A549 (cell line): ENCODE data around the gene KBTBD7.

Experiments used
- BCL3 ChIP-seq: fragments of >200 bp; sonication (Bioruptor Twin); formaldehyde crosslinking; IDR thresholded peaks from 3 replicates; pipeline ENCODE4 v1.6.1; 2016
- BHLHE40 ChIP-seq: IDR thresholded peaks from 2 replicates; pipeline ENCODE4 v1.6.1; 2012; ENCODE audit warnings: low read depth, low read length, inconsistent platforms
- CHD2 ChIP-seq: fragments of 150-350 bp; IDR thresholded peaks from 2 replicates; pipeline ENCODE4 v1.6.1; 2014; ENCODE audit warnings: low read length; ENCODE audit not compliant: partially characterized antibody
- CTCF ChIP-seq: fragments of >200 bp; sonication (Bioruptor Twin); formaldehyde crosslinking; IDR thresholded peaks from 3 replicates; pipeline ENCODE4 v1.5.1; 2016
- EP300 ChIP-seq, 2 experiments: fragments of >200 bp; sonication (Bioruptor Twin); formaldehyde crosslinking; IDR thresholded peaks; 2 replicates in 1 of 2; 3 replicates in 1 of 2; pipeline ENCODE4 v1.6.1; 2016 to 2017
- FOSL2 ChIP-seq, 2 experiments: fragments of 450-650 bp in 1 of 2; fragments of >200 bp in 1 of 2; sonication (Bioruptor Twin) in 1 of 2; formaldehyde crosslinking; IDR thresholded peaks; 2 replicates each; pipeline versions ENCODE4 v1.5.0 to v1.6.1; 2016 to 2020; ENCODE audit warnings: mild to moderate bottlenecking in 1 of 2, moderate library complexity in 1 of 2
- HEYL ChIP-seq: fragments of 250-450 bp; sonication (Bioruptor Pico); IDR thresholded peaks from 2 replicates; pipeline ENCODE4 v1.8.0; 2021; ENCODE audit warnings: mild to moderate bottlenecking, moderate library complexity
- MAFK ChIP-seq: fragments of 450-650 bp; IDR thresholded peaks from 2 replicates; pipeline ENCODE4 v1.6.1; 2014; ENCODE audit not compliant: partially characterized antibody
- MYC ChIP-seq: IDR thresholded peaks from 2 replicates; pipeline ENCODE4 v1.6.1; 2012; ENCODE audit warnings: mild to moderate bottlenecking, inconsistent platforms, low read length, improper control_type of control experiment, borderline replicate concordance
- NR3C1 ChIP-seq: fragments of >200 bp; sonication (Bioruptor Twin); formaldehyde crosslinking; IDR thresholded peaks from 3 replicates; pipeline ENCODE4 v1.6.1; 2017
- POLR2A ChIP-seq: IDR thresholded peaks from 2 replicates; pipeline ENCODE4 v1.6.1; 2012; ENCODE audit warnings: mild to moderate bottlenecking, low read length
- RAD21 ChIP-seq, 2 experiments: fragments of >200 bp in 1 of 2; sonication (Bioruptor Twin) in 1 of 2; formaldehyde crosslinking in 1 of 2; IDR thresholded peaks in 1 of 2; conservative IDR thresholded peaks in 1 of 2; 2 replicates in 1 of 2; 3 replicates in 1 of 2; pipeline ENCODE4 v1.6.1; 2012 to 2018; ENCODE audit warnings: inconsistent platforms in 1 of 2
- SMC3 ChIP-seq: fragments of >200 bp; sonication (Bioruptor Twin); formaldehyde crosslinking; IDR thresholded peaks from 3 replicates; pipeline ENCODE4 v1.6.1; 2018; ENCODE audit warnings: inconsistent platforms
- USF2 ChIP-seq: fragments of 450-650 bp; IDR thresholded peaks from 2 replicates; pipeline ENCODE4 v1.6.1; 2014; ENCODE audit warnings: antibody characterized with exemption

GRCh38 chr13:41178040-41178439 lies 16.3 kb downstream of the KBTBD7 start:
- no peak for TF ChIP-seq CTCF
- TF ChIP-seq BCL3, result no peak
- no peak for TF ChIP-seq MYC
- TF ChIP-seq USF2, result no peak
- TF ChIP-seq POLR2A, result no peak
- no peak for TF ChIP-seq CHD2
- no peak for TF ChIP-seq MAFK
- no peak for TF ChIP-seq BHLHE40
- TF ChIP-seq EP300 (IDR thresholded peaks at IDR 0.05), result no peak
- no peak for TF ChIP-seq HEYL (CRISPR knock-in tag)
- no peak for TF ChIP-seq NR3C1
- no peak for TF ChIP-seq RAD21 (conservative IDR thresholded peaks at IDR 0.05 in 1 of 2, IDR thresholded peaks at IDR 0.05 in 1 of 2)
- TF ChIP-seq FOSL2 (IDR thresholded peaks at IDR 0.05), result no peak
- TF ChIP-seq FOSL2 (CRISPR knock-in tag; IDR thresholded peaks at IDR 0.05), result no peak
- TF ChIP-seq SMC3, result no peak
